Activated gamma-delta T cell treated with anti-CD3 and anti-CD28 coated beads, Interleukin-2, amount 50 U/mL, for 16 hours (primary cell): ENCODE results near the gene CMTM2.
"Not testable (repeated sequence)": the region's sequence is repeated elsewhere in the genome, so short reads cannot be mapped to it uniquely, and the experiment has no call there.

Experiments used
- DNase-seq: peaks from one replicate; pipeline ENCODE4 v3.0.0-alpha.2; 2020; ENCODE audit warnings: low read depth

CMTM2 gene

DNA sequence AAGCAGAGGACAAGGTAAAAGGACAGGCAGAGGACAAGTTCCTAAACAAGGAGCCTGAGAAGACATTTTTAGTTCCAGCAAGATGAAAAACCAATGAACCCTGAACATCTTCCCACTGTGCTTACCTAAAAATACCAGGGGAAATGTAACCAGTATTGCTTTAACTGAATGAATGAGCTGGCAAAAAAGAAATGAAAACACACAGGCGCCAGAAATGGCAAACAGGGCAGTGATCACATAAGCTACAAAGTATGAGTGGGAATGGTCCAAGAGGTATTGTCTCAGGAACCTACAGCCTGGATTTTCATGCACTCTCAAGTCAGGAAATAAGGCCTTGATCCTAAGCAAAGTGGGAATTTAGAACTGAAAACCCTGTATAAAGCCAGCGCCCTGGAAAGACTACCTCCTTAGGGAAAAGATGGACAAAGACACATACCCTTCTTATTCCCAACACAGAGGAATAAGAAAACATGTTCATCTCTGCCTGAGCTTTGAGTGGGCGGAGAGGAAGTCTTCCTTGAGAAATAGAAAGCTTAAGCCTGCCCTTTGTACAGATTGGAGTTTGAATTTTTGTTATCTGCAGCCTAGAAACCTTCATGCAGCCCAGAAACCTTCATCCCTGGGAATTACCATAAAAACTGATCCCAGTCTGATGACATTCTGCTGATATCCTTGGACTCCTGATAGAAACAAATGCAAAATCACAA, 2.1 kb downstream of the CMTM2 start:
- DNase-seq = no peak

GRCh38 chr16:66585481-66586239, 6.4 kb downstream of the CMTM2 start:
- DNase-seq = no peak

DNA sequence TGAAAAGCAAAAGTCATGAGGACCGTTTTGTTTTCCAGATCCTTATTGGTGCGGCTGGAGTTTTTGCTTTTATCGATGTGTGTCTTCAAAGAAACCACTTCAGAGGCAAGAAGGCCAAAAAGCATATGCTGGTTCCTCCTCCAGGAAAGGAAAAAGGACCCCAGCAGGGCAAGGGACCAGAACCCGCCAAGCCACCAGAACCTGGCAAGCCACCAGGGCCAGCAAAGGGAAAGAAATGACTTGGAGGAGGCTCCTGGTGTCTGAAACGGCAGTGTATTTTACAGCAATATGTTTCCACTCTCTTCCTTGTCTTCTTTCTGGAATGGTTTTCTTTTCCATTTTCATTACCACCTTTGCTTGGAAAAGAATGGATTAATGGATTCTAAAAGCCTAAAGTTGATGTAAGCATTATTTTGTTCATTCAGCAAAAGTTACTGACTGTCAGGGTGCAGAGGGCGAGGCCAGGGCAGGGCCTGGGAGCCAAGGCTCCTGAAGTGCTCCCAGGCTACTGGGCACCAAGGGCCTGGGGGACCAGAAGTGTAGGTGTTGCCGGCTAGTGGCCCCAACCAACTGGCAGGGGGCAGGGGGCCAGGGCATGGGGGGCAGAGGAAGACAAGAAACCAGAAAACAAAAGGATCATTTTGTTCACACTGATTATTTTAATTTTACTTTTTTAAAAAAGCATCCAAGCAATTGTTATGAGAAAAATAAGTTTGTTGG, 8.8 kb downstream of the CMTM2 start:
- DNase-seq = no peak

GRCh38 chr16:66588981-66589713, 9.9 kb downstream of the CMTM2 start:
- peak; percentile 46 for DNase-seq

GRCh38 chr16:66590322-66590721, 11.1 kb downstream of the CMTM2 start:
- DNase-seq = no peak

- no peak for DNase-seq
Observed at GRCh38 chr16:66591018-66591417, 11.8 kb downstream of the CMTM2 start.

- DNase-seq = no peak
Observed at GRCh38 chr16:66592241-66592640, 13.0 kb downstream of the CMTM2 start.

DNA sequence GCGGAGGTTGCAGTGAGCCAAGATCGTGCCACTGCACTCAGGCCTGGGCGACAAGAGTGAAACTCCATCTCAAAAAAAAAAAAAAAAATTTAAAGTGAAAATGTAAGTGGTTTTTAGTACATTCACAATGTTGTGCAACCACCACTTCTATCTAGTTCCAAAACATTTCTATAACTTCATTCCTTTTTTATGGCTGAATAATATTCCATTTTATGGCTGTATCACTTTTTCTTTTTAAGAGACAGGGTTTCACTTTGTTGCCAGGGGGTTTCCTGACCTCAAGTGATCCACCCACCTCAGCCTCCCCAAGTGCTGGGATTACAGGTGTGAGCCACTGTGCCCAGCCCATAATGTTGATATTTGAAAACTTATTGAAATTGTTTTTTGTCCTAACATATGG, 13.6 kb downstream of the CMTM2 start:
- no peak for DNase-seq

DNA sequence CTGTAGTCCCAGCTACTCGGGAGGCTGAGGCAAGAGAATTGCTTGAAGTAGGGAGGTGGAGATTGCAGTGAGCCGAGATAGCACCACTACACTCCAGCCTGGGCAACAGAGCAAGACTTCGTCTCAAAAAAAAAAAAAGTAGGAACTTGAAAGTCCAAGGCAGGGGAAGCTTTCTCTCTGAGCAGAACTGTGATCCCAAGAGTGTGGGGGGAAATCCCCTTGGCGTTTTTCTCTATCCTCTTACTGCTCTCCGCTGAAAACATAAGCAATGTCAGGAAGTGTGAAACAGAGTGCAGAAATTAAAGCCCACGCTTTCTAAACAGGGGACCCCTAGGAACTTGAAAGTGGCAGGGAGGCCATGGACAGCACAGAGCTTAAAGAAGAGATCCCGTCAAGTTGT, 15.5 kb downstream of the CMTM2 start:
- no peak for DNase-seq

DNA sequence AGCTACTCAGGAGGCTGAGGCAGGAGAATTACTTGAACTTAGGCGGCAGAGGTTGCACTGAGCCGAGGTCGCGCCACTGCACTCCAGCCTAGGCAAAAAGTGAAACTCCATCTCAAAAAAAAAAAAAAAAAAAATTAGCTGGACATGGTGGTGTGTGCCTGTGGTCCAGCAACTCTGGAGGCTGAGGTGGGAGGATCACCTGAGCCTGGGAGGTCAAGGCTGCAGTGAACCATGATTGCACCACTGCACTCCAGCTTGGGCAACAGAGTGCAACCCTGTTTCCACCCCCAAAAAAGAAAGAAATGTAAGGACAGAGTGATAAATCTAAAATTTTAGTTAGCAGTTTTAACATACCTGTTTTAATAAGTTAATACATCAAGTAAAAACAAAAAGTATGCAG, 17.3 kb downstream of the CMTM2 start:
- not testable (repeated sequence) for DNase-seq

GRCh38 chr16:66596986-66597848, 18.0 kb downstream of the CMTM2 start:
- DNase-seq = no peak

DNA sequence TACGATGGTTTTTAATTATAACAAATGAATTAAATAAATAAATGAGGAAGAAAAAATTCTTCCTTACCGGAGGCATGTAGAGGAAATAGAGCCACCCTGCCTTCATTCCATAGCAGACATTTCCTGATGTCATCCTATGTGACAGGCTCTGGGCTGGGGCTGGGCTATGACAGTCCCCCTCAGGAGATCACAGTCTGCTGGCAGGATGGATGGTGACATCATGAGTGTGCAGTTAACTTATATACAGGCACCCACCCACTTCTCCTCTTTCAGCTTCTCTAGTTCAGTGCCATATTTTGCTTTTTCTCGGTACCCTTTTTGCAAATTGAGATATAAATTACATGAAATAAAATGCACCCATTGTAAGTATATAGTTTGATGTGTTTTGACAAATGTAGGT, 18.8 kb downstream of the CMTM2 start:
- DNase-seq = no peak

DNA sequence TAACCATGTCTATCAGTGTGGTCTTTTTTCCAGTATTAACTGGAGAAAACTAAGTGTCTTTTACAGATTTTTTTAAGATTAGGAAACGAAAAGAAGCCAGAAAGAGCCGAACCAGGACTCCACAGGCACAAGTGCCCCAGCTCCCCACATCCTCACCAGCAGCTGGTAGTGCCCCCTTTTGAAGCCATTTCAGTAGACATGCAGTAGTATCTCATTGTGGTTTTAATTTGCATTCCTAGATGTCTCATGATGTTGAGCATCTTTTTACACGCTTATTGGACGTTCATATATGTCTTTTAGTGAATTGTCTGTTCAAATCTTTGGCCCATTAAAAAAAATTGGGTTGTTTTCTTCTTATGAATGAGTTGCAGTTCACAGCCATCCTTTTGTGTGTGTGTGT, 20.5 kb downstream of the CMTM2 start:
- no peak for DNase-seq

DNA sequence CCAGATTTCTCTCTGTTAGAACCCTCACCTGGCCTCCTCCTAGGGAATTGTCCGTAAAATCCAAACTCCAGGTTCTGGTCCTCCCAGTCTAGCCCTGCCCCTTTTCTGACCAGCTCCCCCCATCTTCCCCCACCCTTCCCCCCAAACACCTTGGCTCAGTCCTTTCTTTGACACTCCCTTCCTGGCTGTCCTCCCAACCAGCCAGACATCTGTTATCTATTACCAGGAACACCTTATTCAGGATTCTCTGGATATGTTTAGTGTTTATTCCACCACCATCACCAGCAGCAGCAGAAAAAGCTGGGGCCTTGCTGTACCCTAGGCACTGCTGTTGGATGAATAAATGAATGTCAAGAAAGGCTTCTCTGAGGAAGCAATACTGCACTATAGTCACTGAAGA, 21.2 kb downstream of the CMTM2 start:
- no peak for DNase-seq

DNA sequence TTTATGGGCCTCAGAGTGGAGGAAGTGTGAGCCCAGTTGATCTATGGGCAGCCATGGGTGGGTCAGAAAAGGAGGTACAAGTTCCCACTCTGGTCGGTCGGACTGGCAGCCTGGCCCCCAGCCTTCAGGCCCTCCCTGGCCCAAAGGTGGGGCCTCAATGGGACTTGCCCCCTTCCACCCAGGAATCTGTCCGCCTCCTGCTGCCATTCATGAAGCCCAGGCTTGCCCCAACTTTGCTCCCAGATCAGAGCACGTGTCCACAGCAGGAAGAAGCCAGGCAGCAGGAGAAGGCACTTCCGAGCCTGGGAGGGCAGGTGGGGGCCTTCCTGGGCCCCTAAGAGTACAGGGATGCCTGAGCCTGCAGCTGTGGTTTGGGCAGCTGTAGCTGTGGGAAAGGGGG, 22.2 kb downstream of the CMTM2 start:
- DNase-seq = no peak

DNA sequence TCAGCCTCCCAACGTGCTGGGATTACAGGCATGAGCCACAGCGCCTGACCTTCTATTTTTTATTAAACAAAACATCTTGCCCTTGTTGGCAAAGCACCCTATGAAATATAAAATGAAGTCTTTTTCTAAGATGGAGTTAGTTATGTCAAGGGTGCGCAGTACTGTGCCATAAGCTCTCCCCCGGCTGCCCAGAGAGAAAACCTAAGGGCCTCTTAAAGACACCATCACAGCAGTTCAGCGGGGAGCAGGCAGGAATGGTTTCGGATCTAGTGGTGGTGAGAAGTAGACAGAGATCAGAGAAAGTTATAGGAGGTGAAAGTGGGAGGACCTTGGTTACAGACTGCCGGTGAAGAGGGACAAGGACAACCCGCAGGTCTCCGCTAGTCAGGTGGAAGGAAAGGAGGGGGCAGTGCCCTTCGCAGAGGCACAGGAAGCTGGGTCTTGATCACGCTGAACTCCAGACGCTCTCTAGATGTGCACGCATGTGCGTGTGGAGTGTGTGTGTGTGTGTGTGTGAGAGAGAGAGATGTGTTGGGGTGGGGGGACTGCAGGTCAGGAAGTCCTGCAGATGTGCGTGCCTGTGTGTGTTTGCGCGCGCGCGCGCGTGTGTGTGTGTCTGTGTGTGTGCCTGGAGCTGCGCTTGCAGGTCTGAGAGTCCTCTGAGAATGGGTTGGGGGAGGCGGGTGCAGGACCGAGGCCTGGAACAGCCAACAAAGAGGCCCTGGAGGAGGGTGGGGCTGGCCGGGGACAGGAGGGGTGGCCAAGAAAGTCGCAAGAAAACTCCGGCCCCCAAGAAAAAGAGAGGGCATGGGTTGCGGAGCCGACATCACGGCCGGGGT, 24.5 kb downstream of the CMTM2 start:
- peak; percentile 55 for DNase-seq

DNA sequence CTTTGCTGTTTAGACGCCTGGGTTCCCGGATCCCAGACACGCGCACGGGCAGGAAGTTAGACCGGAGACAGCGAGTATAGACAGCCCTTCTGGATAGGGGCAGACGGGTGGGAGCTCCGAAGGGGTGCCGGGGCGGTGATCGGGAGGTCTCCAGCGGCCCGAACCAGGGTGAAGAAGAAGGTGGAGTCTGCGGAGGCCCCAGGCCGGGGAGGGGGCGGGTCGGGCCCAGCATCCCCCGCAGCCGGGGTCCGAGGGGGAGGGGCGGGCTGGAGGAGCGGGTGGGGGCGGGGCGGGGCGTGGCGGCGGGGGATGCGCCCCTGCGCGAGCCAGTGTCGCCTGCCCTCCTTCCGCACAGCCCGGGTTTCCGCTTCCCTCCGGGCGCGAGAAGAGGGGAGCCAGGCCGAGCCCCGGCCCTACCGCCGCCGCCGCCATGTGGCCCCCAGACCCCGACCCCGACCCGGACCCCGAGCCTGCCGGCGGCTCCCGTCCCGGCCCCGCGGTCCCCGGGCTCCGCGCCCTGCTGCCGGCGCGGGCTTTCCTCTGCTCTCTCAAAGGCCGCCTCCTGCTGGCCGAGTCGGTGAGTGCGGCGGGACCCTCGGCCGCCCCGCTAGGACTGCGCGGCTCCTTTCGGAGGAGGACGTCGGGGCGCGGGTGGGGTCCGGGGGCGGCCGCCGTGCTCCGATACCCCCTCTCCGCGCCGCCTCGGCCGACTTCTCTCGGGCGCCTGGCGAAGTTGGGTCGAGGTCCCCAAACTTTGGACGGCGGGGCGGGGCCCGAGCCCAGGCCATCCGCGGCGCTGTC, 25.3 kb downstream of the CMTM2 start, which contains the start of gene CMTM3:
CMTM3 (plus strand) TSS at position 329 of the 801 bp plus-strand sequence; CDS start at position 431, 102 bp downstream.
- DNase-seq = peak; percentile 62

GRCh38 chr16:66605177-66605978, 26.1 kb downstream of the CMTM2 start:
- DNase-seq = no peak
